NOMO-1 treated with DMSO at 0.1 percent for 48 hours (cell line): ENCODE data around the gene MYO5B.
"Not testable (repeated sequence)": the region's sequence is repeated elsewhere in the genome, so short reads cannot be mapped to it uniquely, and the experiment has no call there.

ENCODE experiments used
- DNase-seq: peaks from one replicate; lab custom pipeline; 2025; ENCODE audit not compliant: unreplicated experiment; lab: John Stamatoyannopoulos, UW

The MYO5B gene

DNA sequence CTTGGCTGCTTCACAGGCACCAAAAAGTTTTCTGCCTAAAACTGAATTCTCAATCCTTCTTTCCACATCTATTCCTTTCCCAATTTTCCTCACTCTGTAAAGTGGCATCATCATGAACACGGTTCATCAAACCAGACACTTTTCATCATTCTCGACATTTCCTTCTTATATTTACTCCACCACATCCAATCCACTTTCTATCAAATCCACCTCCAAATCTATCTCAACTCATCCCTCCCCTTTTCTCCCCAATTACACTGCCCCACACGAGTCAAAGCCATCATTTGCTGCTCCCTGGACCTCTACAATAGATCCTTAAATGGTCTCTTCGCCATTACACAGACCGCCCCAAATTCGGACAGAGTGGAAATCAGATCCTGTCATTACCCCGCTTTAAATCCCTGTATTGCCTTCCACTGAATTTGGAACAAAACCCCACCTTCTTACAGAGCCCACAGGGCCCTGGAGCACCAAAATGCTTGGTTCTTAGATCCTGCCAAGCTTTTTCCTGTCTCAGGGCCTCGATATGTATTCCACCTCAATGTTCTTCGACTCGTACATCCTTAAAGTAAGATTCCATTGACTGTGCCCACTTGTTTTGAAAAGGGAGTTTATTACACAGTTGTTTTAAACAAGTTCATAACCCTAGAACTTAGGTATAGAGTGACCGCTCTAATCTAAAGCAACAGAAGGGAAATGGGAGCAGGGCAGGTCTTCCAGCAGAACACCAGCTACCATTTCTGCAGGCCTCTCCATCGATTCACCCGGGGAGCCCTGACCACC, 382.5 kb downstream of the MYO5B start:
- DNase-seq, result no peak

DNA sequence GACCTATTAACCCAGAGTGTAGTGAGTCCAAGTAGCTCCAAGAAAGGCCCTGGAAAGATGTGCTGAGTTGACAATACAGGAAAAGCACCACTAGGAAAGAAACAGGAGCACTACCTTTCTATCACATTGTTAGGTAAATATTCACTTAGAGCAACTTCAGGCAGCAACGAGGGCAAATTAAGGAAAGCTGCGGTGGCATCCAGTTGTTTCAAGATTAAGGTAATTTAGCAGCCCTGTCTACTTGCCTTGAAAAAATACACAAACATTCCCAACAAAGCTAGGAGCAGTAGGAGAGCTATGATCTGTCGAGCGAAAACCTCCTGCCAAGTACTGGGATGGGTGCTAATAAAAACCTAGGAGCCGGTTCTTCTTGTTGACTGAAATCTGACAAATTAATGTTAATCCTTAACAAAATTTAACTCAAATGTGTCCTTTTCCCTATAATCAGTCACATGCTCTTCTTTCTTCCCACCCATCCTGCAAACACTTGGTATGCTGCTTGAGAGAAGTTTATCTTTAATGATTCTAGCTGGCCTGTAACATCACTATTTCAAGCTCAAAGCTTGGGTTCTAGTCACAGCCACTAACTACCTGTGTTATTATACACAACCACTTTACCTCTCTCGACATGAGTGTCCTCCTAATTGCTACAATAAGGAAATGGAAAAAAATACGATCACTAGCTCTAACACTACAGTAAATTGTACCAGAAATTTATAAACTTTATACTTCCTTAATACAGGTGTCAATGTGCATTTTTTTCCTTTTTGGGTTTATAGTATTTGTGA, 383.6 kb downstream of the MYO5B start:
- no peak for DNase-seq

DNA sequence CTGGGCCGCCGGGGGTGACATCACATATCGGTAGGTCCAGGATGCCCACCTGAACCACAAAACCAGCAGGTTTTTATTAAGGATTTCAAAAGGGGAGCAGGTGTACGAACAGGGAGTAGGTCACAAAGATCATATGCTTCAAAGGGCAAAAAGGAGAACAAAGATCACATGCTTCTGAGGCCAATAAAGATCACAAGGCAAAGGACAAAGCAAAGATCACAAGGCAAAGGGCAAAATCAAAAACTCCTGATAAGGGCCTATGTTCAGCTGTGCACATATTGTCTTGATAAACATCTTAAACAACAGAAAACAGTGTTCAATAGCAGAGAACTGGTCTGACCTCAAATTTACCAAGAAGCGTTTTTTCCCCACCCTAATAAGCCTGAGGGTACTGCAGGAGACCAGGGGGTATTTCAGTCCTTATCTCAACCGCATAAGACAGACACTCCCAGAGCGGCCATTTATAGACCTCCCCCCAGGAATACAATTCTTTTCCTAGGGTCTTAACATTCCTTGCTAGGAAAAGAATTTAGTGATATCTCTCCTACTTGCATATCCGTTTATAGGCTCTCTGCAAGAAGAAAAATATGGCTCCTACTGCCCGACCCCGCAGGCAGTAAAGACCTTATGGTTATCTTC, 386.3 kb downstream of the MYO5B start:
- not testable (repeated sequence) for DNase-seq

- no peak for DNase-seq
Observed at GRCh38 chr18:49804096-49804495, 390.9 kb downstream of the MYO5B start.

DNA sequence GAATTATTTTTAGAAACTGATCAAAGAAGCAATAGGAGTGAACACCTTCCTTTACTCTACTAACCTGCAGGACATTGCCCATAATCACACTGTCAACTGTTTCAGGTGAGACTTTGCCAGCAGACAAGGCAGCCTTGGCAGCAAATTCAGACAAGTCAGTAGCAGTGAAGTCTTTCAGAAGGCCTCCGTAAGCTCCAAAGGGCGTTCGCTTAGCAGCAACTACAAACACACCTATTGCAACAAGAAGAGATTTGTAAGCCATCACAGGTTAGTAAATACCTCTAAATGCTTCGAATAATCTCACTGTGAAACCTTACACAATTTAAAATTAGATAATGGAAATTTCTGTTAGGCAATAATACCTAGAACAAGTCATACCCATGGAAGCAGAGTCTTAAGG, 392.3 kb downstream of the MYO5B start:
- DNase-seq, result no peak

DNA sequence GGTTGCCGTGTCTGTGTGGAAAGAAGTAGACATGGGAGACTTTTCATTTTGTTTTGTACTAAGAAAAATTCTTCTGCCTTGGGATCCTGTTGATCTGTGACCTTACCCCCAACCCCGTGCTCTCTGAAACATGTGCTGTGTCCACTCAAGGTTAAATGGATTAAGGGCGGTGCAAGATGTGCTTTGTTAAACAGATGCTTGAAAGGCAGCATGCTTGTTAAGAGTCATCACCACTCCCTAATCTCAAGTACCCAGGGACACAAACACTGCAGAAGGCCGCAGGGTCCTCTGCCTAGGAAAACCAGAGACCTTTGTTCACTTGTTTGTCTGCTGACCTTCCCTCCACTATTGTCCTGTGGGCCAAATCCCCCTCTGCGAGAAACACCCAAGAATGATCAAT, 394.5 kb downstream of the MYO5B start:
- not testable (repeated sequence) for DNase-seq

- not testable (repeated sequence) for DNase-seq
Observed at GRCh38 chr18:49799806-49800205, 395.1 kb downstream of the MYO5B start.

DNA sequence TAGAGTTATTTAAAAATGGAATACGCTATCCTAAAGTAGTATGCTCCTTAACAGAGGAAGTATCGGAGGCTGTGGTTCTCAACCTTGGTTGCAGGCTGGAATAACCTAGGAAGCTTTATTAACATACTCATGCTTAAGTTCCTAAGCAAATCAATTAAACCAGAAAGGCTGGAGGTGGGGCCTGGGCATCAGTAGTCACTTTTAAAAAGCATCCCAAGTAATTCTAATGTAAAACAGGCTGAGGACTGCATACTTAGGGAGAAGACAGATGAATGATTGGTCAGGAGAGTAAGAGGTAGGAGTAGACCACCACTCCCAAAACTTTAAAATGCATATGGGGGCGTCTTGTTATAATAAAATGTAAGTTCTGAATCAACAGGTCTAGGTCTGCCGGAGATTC, 396.9 kb downstream of the MYO5B start:
- DNase-seq, result no peak

- no peak for DNase-seq
Observed at GRCh38 chr18:49795612-49796552, 399.1 kb downstream of the MYO5B start.

GRCh38 chr18:49794743-49795142, 400.2 kb downstream of the MYO5B start:
- DNase-seq, result no peak

GRCh38 chr18:49789560-49790134, 405.3 kb downstream of the MYO5B start:
- DNase-seq, result not testable (repeated sequence)

GRCh38 chr18:49788327-49788898, 406.5 kb downstream of the MYO5B start:
- no peak for DNase-seq

DNA sequence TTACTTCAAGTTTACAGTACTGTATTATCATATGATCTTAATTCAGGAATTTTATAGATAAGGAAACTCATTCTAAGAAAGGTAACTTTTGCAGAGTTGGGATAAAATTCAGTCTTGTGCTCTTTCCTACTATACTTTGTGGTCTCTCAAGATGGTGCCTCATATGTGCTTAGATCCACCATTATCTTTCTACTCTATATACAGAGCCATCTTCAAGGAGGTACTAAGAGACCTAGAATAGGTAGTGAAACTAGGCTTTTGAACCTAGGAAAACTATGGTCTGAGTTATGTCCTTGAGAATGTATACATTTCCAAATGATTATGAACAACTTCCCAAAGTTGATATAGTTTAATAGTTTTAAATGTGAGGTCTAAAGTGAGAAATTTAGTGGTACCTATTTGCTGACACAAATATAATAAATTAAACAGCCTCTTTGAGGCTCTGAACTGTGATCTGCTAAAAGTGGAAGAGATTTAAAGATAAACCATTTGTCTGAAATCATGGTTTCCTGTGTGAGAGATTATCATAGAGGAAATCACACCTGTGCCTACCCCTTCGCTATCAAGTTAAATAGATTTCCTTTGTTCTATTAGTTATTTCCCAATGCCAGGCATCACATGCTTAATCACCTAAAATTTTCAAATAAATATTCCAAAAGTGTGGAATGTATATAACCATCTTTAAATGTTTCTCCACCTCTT, 408.8 kb downstream of the MYO5B start:
- no peak for DNase-seq

- no peak for DNase-seq
Observed at GRCh38 chr18:49784427-49785185, 410.3 kb downstream of the MYO5B start.

DNA sequence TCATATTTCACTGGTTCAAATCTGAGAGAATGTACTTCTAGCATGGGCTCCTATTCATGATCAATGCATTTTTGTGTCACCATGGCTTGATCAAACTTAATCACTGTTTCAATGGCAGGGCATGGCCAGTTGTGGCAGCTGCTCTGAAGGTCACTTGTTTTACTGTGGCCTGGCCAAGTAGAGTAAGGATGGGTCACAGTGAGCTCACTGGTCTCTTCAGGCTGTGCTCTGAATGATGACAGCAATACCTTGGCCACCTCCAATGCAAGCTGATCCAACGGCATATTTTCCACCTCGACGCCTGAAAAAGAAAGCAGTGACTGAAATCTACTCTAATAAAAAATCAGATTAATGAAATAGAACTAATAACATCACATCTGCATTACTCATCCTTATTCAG, 411.3 kb downstream of the MYO5B start:
- DNase-seq, result not testable (repeated sequence)

- DNase-seq, result no peak
Observed at GRCh38 chr18:49778826-49779465, 416.0 kb downstream of the MYO5B start.
